ENCODE data around the gene NINJ2.

GRCh38 chr12:547883-548470 lies 115.3 kb downstream of the NINJ2 start:
- TF ChIP-seq CTCF (IDR thresholded peaks at IDR 0.05) (no peak), POLR2A (IDR thresholded peaks at IDR 0.05) (no peak)
